ENCODE measurements around the gene ADA. TPM values are rescaled to one million over a fixed set of nuclear protein-coding genes. Genes with fewer than 3 reads are reported as not detected.
"Not testable (repeated sequence)": the region's sequence is repeated elsewhere in the genome, so short reads cannot be mapped to it uniquely, and the experiment has no call there.

ADA gene
- total RNA-seq = 10 to 100 TPM in 1 of 2 donors, 1 to 10 TPM in 1; 6.3 to 16.7 TPM

DNA sequence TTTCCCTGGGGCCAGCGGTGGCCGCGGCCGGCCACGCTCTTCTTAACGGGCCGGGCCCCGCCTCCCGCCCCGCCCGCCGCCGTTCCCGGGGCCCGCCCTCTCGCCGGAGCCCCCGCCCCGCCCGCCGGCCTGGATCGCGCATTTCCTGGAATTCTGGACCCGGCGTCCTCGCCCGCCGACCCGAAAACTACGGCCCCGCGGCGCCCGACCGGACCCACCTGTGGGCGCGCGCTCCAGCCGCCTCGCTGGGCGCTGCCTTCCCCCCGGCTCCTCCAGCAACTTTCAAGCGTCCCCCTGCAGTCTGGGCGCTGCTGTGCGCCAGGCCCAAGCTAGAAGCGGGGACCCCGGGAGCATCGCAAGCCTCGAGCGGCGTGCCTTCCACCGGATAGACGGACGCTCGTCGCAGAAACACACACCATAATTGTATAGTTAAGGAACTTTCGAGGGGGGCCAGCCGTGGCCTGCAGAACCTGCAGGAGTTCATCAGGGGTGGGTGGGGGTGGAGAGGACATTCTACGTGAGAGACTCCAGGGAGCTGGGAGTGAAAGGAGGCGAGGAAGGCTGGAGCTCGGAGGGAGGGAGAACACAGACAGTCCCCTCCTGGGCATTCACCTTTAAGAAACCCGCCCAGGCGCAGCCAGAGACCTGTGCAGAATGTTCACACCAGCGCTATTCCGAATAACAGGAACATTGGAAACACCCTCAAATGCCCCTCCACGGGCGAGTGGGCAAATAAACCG, at the start of gene ADA:
Gene ADA, minus strand, starts transcription at position 16 of the 740 bp plus-strand sequence. CDS start 92 bp downstream, outside the sequence.
- no peaks in the 10 kb centered on the region for H3K36me3 ChIP-seq
- peak within 1 kb of the TSS; percentile 85 to 87 for H3K27ac ChIP-seq
- H3K4me1 ChIP-seq = peaks cover 0 to 44% of the 10 kb centered on the region in 2 donors
- TF ChIP-seq, protein P1, sequence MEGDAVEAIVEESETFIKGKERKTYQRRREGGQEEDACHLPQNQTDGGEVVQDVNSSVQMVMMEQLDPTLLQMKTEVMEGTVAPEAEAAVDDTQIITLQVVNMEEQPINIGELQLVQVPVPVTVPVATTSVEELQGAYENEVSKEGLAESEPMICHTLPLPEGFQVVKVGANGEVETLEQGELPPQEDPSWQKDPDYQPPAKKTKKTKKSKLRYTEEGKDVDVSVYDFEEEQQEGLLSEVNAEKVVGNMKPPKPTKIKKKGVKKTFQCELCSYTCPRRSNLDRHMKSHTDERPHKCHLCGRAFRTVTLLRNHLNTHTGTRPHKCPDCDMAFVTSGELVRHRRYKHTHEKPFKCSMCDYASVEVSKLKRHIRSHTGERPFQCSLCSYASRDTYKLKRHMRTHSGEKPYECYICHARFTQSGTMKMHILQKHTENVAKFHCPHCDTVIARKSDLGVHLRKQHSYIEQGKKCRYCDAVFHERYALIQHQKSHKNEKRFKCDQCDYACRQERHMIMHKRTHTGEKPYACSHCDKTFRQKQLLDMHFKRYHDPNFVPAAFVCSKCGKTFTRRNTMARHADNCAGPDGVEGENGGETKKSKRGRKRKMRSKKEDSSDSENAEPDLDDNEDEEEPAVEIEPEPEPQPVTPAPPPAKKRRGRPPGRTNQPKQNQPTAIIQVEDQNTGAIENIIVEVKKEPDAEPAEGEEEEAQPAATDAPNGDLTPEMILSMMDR (IDR thresholded peaks at IDR 0.05) = peak in 1 of 2 donors; percentile 26
- H3K9me3 ChIP-seq = no peaks in the 10 kb centered on the region
- peak within 1 kb of the TSS; percentile 70 to 85 for H3K4me3 ChIP-seq
- H3K27me3 ChIP-seq = no peaks in the 10 kb centered on the region
- peak; percentile 73 for DNase-seq (ENCODE audit: low spot score)

DNA sequence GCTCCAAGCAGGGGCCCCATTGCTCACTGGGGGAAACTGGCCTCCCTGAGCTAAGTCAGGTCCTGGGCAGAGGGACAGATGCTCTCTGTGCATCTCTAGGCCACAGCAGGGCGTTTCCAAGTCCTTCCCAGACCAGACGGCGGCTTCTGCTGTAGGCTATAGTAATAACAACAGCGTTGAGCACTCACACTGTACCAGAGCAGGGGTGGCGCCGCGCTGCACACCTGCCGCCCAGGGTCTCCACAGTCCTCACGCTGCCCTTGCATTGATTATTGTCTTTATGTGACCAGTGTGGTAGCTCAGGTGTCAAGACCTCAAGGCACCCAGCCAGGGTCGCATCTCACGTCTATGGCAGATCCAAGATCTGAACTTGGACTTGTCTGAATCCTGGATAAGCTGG, 48.8 kb upstream of the ADA start:
- TF ChIP-seq, protein P1 (IDR thresholded peaks at IDR 0.05) = no peak
- no peak for DNase-seq (ENCODE audit: low spot score)
- no peak overlapping the region for H3K4me3 ChIP-seq
- H3K36me3 ChIP-seq = no peaks in the 10 kb centered on the region
- no peak overlapping the region for H3K27ac ChIP-seq
- no peaks in the 10 kb centered on the region for H3K27me3 ChIP-seq
- no peaks in the 10 kb centered on the region for H3K9me3 ChIP-seq
- H3K4me1 ChIP-seq = peaks cover 0 to 42% of the 10 kb centered on the region in 2 donors

DNA sequence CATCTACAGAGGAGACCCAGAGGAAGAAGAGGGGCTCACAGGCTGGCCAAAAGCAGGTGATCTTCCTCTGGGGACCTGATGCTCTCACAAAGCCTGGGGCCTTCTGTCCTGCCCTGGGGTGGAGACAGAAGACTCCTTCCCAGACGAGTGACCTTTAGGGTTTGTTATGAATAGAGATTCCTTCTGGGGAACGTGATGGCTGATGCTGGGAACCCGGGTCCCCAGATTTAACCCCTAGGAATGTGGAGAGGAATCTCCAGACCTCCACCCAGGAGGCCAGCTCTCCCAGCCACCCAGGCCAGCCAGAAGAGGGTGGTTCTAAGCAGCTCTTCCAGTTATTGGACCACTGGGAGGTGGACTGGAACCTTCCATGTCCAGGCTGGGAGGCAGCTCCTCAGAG, 46.9 kb upstream of the ADA start:
- Histone ChIP-seq H3K36me3 (no peaks in the 10 kb centered on the region), H3K4me1 (peaks cover 0 to 45% of the 10 kb centered on the region in 2 donors), H3K9me3 (no peaks in the 10 kb centered on the region), H3K4me3 (no peak overlapping the region), H3K27ac (no peak overlapping the region), H3K27me3 (no peaks in the 10 kb centered on the region)
- DNase-seq (ENCODE audit: low spot score) = no peak
- TF ChIP-seq, protein P1 (IDR thresholded peaks at IDR 0.05) = no peak

DNA sequence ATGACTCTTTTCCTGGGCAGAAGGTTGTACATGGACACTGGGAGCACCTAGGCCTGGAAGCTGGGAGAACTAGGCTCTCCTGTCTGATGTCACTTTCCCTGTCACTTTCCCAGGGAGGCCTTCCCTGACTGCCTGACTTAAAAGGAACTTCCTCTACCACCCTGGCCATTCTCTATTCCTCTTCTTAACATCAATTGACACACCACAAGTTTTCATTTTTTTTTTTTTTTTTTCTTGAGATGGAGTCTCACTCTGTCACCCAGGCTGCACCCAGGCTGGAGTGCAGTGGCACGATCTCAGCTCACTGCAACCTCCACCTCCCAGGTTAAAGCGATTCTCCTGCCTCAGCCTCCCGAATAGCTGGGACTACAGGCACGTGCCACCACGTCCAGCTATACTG, 45.5 kb upstream of the ADA start:
- peak overlapping the region; percentile 75 to 92 for H3K27ac ChIP-seq
- DNase-seq (ENCODE audit: low spot score); H3K27me3 ChIP-seq; H3K9me3 ChIP-seq; H3K36me3 ChIP-seq; H3K4me3 ChIP-seq: not testable (repeated sequence)
- peaks cover 0 to 45% of the 10 kb centered on the region in 2 donors for H3K4me1 ChIP-seq

DNA sequence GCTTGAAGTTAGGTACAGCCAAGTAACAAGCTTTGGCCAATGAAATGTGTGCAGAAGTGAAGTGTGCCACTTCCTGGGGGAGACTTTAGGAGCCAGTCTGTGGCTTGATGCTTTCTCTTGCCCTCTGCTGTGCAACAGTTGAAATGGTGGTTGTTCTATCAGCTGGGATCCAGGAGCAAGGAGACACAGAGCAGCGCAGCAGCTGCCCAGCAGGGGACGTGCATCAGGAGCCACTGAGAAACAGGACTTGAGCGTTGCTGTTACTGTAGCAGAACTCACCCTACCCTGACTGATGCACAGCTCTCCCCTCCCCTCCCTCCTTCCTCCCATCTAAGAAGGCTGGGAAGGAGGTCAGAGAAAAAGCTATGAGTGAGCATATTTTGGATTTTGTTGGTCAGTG, 44.8 kb upstream of the ADA start:
- peaks cover 0 to 43% of the 10 kb centered on the region in 2 donors for H3K4me1 ChIP-seq
- TF ChIP-seq, protein P1 (IDR thresholded peaks at IDR 0.05) = no peak
- no peaks in the 10 kb centered on the region for H3K27me3 ChIP-seq
- H3K4me3 ChIP-seq = no peak overlapping the region
- H3K9me3 ChIP-seq = no peaks in the 10 kb centered on the region
- no peak for DNase-seq (ENCODE audit: low spot score)
- peak overlapping the region; percentile 75 to 92 for H3K27ac ChIP-seq
- no peaks in the 10 kb centered on the region for H3K36me3 ChIP-seq

DNA sequence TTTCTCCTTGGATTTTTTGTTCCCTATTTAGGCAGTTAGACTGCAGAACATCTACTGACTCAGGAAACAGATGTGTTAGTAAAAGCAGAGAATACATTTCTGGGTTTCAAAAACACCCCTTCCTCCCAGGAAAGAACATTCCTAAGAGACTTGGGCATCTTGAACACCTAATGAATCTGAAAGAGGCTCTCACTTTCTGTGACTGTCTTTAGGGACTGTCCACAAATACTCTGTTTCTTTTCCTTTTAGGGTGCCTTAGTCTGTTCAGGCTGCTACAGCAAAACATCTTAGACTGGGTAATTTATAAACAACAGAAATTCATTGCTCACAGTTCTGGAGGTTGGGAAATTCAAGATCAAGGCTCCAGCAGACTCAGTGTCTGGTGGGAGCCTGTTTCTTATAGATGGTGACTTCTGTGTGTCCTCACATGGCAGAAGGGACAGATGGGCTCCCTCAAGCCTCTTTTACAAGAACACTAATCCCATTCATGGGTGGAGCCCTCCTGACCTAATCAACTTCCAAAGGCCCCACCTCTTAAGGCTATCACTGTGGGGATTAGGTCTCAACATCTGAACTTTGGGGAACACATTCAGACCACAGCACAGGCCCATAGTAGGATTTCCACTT, 44.3 kb upstream of the ADA start:
- no peak overlapping the region for H3K4me3 ChIP-seq
- H3K36me3 ChIP-seq = no peaks in the 10 kb centered on the region
- peak overlapping the region; percentile 75 to 92 for H3K27ac ChIP-seq
- H3K9me3 ChIP-seq = no peaks in the 10 kb centered on the region
- no peaks in the 10 kb centered on the region for H3K27me3 ChIP-seq
- peaks cover 0 to 43% of the 10 kb centered on the region in 2 donors for H3K4me1 ChIP-seq
- TF ChIP-seq, protein P1 (IDR thresholded peaks at IDR 0.05) = no peak
- DNase-seq (ENCODE audit: low spot score) = no peak
